ENCODE results near the gene CELSR1.

CELSR1 gene

DNA sequence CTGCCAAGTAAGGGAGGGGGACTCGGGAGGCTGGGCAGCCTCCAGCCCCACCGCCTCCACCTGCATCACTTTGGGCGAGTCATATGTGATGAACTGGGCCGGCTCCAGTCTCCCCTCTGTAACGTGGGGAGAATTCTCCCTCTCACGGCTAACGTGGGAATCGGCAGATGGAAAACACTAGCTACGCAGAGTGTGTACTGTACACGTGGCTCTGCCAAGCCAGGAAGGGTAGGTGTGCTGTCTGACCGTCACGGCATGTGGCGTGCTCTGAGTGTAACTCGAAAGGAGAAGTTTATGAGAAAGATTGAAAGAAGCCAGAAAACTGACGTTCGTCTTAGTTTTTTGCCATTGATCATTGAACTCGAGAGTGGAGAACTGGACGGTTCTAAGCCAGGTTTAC, 188.2 kb downstream of the CELSR1 start:
- DNase-seq (ENCODE audit: low read depth) = no peak

DNA sequence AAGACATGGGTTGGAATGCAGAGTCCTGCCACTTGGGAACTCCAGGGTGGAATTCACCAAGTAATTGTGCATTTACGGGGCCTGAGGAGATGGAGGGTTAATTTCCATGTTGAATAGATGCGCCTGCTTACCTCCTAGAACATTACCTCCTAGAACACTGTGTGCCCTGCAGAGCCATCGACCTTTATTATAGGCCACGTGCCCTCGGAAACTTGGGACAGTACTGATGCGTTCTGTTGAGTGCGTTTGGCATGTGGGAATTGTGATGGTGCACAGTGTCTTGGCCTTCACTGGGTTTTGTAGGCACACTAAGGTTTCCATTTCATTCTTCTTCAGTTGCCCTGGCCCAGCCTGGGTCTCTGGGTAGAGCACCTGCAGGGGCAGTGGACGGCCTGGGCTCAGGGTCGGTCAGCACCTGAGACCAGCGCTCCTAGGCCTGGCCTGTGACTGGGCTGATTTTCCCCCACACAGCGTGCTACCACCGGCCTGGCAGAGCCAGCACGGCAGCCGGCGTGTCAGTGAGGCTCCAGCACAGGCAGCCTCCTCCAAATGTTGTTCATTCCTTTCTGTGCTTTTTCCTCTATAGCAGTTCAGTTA, 189.2 kb downstream of the CELSR1 start:
- DNase-seq (ENCODE audit: low read depth) = no peak

DNA sequence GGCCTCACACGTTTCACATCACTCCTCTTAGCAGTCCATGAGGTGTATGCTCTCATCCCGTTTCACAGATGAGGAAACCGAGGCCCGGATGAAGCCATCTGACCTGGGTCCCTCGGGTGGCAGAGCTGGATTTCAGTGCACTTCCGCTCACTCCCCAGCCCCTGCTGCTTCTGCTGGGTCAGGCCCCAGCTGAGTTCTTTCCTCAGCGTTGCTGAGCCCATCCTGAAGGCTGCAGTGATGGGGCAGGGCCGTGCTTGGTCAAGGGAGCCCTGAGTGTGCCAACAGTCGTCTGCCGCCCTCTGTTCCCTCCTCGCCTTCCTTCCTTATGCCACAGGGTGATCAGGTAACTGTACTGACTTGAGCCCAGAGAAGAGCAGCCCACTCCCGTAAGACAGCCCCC, 189.8 kb downstream of the CELSR1 start:
- DNase-seq (ENCODE audit: low read depth) = no peak

DNA sequence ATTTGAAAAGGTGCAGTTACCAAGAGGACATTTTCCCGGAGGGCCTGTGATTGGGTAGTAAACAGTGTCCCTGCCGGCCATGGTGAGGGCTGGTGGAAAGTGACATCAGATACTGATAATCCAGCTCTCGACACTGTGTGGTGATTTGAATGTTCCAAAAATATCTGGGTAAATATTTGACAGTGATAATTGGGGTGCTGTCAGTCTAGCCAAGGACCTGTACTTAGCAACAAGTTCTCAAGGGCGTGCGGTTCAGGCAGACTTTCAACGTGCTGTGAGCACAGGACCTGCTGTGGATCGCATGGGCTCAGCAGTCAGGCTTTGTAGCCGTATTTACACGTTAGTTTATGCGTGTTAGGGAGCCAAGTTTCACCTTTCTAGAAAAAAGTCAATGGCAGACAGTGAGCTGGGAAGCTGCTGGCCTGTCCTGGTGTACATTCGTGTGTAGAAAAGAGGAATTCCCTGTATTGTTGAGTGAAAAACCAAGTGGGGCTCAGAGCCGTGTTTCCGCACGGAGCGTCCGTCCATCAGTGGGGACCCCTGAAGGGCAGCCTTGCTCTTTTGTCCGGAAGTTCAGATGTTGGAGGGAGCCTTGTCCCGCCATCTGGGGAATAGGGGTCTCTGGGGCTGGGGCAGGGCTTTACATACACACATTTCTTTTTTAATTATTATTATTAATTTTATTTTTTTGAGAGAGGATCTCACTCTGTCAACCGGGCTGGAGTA, 190.6 kb downstream of the CELSR1 start:
- DNase-seq (ENCODE audit: low read depth) = no peak

DNA sequence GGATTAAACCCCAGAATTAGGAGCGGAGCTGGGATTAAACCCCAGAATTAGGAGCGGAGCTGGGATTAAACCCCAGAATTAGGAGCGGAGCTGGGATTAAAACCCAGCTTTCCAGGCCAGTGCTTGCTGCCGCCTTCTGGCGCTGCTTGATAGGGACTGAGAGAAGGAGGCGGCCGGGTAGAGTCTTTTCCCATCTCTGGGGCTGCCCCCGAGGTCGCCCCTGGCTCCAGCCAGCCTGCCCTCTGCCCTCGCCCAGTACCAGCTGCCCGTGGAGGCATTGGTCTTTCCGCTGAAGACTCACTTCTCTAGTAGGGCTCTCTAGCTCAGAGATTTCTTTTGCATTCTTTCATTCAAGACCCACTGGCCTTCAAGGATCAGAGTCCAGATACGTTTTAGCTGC, 196.7 kb downstream of the CELSR1 start:
- DNase-seq (ENCODE audit: low read depth) = no peak

DNA sequence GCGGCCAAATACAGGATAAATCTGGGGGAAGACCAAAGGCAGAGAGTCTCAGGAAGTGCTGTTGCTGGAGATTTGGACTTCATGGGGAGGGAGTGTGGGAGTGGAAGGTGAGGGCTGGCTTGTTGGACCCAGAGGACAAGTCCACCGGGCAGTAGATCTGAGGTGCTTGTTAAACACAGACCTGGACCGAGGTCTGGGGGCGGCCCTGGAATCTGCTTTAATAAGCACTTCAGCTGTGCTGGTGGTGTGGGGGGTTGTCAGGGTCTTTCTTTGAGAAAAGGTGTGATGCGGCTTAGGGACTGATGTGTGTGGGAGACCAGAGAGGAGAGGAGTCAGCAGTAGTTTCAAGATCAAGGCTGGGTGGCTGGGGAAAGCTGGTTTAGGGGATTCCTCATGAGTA, 197.5 kb downstream of the CELSR1 start:
- no peak for DNase-seq (ENCODE audit: low read depth)

DNA sequence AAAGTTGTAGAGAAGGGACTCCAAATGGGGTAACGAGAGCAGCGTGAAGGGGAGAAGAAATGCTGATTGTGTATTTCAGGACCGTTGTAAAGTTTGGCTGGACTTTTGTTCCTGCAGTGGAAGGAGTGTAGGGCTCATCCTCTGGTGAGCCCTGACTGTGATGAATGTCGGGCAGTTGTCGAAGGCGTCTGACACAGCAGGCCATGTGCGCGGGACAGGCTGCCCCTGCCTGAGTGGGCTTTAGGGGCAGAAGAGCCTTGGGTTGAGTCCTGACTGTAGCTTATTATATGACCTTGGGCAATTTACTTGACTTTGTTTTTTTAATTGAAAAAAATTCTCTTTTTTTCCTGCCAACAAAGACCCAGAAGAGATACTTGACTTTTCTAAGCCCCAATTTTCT, 198.8 kb downstream of the CELSR1 start:
- DNase-seq (ENCODE audit: low read depth) = no peak

DNA sequence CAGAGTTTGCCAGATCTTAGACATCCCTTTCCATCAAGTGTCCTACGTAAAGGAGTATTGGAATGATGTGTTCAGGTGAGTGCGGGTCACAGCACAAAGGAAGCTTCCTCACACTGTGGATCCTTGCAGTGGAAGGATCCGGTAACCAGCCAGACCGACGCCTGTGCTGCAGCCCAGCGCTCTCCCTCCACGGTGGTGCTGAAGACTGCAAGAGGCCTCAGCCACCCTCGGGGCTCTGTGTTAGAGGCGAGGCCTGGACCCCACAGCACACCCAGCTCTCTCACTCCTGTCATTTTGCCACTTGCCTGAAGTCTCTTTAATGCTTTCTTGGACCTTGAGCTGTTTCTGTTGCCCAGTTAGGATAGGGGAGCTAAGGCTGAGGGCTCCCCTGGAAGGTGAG, 199.6 kb downstream of the CELSR1 start:
- no peak for DNase-seq (ENCODE audit: low read depth)

DNA sequence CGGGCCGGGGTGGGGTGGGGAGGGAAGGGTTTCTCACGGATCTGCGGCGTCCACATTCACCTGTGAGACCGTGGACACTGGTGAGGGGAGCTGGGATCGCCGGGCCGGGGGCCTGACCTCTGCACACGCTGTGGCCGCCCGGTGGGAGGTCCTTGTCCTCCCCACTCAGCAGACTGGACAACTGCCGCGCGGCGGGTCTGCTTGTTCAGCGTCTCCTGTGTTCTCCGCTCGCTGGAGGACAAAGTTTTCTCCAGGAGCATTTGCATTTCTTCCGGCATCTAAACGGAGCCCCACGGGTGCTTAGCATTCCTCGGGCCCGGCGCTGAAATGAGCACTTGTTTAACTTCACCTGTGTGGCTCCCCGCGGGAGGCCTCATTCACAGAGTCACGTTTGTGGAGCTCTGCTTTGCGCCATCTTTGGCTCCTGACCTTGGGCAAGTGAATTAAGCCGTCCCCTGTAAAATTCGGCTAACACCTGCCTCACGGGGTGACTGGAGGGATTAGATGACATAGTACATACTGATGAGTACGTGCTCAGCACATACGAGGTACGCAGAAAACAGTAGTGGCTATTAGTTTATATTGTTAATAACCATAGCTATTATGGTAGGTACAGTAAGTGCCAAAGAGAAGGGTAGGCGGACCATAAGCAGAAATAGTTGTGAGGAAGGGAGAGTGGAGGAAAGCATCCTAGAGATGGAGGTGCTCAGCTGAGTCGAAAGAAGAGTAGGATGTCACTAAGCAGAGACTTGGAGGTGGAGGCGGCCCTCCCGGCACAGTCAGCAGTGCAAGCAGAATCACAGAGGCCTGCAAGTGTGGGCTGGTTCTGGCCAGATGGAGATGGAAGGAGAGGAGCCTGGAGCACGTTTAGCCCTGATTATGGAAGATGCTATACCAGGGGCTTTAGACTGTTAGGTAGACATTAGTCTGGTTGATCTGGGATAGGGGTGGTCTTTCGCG, 201.0 kb downstream of the CELSR1 start:
- peak; percentile 44 for DNase-seq (ENCODE audit: low read depth)

DNA sequence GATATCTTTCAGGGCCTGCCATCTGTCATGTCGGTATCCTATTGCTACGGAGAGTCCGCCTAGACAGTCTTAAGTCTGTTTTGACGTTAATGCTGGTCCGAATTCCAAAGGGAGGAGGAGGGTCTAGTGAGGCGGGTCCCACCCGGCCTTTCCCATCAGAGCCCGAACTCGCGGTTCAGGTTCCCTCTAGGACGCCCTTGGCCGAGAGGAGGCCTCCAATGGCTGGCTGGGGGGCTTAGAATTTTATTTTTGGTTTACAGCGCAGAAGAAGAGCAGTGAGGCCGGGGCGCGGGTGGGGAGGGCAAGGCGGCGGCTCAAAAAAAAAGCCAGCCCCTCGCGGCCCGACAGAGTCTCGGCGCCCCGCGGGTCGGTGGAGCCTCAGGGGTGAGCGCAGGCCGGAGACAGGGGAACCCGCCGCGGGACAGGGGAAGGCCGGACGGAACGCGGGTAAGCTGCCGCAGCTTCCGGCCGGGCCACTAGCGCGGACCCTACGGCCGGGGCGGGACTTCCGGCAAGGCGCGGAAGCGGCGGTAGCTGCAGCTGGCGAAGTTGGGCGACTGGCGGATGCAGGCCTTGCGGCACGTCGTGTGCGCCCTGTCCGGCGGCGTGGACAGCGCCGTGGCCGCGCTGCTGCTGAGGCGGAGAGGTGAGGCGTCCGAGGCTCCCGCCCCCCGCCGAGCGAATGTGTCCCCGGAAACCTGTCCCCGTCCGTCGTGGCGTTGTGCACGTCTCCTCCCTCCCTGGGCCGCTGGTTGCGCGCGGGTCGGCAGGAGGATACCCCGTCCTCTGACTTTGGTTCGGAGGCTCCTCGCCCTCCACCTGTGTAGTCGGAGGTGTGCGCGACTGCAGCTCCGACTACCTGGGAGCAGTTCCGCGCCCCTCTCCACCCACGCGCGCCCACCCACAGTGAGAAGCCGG, 202.0 kb downstream of the CELSR1 start, which contains the start of gene TRMU:
TSS of gene TRMU (plus strand) at position 514 of the 918 bp plus-strand sequence. CDS start at position 565, 51 bp downstream.
- peak; percentile 91 for DNase-seq (ENCODE audit: low read depth)

DNA sequence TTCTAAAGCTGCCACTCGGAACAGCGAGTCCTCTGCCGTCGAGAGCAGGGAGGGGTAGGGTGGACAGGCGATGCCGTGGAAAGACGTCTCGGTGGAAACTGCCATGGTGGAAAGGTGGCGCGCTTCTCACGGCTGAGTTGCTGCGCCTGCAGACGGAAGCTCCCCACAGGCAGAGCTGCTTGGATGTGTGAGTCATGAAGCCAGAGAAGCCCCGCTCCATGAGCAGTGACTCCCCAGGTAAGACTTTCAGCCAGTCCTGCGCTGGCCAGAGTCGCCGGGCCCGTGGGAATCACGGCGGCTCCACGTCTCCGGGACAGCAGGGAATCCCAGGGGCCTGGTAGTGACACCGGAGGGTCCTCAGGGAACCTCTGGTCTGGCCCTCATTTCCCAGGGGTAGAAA, 205.9 kb downstream of the CELSR1 start:
- DNase-seq (ENCODE audit: low read depth) = no peak

DNA sequence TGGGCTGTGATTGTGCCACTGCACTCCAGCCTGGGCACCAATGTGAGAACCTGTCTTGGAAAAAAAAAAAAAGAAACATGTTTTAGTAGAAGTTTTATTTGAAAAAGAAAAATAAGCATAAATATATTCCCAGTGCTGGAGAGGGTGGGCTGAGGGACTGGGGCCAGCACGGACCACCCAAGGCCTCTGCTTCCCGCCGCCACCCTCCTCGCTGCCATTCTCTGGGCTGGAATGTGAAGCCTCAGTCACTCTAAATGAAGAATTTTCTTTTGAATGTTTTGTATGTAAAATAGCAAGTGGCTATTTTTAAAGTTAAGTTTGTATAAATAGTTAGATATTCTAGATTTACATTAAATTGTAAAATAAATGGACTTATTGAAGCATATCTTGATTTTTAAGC, 207.0 kb downstream of the CELSR1 start:
- DNase-seq (ENCODE audit: low read depth) = no peak

DNA sequence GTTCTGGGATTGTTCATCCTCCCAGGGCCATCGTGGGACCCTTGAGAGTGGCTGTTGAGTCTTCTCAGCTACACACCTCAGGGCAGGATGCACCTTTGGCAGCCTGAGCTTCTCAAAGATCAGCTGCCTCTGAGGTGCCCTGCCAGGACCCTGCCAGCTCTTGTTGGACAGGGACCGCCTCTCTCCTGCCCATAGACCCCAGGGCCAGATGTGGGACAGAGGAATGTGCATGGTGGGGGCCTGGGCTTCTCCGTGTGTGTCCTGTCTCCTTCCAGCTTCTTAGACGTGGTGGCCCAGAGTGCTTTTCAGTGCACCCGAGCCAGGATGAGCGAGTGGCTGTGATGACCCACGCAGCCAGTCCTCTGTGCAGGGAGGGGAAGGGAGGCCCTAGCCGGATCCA, 207.8 kb downstream of the CELSR1 start:
- DNase-seq (ENCODE audit: low read depth) = no peak

DNA sequence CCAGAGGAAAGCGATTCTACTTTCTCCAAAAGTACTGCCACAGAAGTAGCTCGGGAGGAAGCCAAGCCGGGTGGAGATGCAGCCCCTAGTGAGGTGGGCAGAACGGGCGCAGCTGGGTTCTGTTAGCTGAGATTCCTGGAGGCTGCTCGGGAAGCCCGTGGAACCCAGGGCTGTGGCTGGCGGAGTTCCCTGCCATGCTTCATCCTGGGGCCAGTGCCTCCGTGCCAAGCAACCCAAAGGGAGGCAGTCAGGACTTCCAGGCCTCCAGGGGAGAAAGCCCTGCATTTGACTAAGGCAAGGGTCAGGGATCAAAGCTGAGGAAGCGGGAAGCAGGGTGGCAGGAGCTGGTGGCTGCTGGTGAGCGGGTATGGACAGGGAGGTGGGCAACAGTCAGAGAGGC, 208.6 kb downstream of the CELSR1 start:
- DNase-seq (ENCODE audit: low read depth) = no peak

DNA sequence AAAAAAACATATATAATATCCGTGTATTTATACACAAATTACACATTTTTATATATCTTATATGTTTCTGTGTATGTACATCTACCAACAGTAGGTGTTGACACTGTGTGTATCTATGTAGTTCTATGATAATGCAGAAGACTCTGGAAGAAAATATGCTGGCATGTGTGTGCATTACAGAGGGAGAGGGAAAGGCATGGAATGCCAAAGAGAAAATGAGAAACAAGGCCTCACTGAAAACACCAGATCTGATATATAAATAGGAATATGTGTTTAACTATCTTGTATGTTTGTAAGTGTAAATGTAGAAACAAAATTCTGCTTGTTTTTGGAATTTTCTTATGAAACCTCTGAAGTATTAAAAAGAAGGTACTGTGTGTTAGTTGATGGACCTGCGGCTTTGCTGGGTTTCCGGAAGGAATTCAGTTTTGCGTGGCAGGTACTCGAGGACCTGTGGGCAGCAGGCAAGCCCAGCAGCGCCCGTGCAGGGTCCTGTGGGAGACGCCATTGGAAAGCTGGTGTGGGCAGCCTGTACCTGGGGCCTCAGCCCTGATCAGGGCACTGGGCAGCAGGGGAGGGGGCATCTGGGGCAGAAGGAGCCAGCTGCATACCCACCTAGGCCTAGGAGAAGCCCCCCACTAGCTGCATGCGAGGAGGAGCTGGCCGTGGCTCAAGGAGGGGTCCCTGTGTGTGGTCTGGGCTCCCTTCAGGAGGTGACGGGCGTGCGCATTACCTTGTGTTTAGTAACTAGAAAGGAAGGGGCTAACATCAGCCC, 209.5 kb downstream of the CELSR1 start:
- DNase-seq (ENCODE audit: low read depth) = no peak

DNA sequence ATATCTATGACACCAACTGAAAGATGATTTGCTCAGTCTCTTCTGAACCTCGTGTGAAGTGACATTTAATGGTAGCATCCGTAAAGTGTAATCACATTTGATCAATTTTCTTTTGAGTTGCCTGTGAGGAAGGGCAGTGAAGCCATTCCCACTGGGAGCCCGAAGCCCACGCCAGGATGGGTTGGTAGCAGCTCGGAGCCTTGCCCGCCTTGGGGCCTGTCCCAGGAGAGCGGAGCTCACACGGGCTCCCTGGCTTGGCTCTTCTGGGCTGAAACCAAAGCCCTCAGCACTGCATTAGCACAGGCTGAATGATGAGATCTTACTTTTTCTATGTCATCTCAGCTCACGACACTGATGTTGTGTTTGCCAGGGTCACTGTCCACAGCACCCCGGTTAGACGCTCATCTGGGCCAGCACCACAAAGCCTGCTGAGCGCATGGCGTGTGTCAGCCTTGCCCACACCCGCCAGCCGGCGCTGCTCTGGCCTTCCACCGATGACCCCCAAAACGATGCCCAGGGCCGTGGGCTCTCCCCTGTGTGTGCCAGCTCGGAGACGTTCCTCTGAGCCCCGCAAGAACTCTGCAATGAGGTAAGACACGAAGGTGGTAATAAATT, 211.2 kb downstream of the CELSR1 start:
- no peak for DNase-seq (ENCODE audit: low read depth)

DNA sequence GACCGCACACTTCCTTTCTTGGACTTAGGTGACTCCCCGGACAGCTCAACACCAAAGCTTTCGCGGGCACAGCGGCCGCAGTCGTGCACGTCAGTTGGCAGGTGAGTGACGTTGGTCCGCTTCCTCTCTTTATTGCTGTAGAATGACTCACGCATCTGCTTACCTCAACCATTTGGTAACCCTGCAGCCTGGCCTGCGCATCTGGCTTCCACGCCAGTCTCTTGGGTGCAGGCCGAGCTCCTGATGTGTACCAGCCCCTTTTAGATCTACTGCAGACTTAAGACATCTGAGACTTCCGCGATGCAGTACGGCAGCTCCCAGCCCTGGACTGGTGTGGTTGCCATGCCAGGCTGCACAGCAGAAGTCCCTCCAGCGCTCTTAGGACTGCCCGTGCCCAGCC, 214.3 kb downstream of the CELSR1 start:
- no peak for DNase-seq (ENCODE audit: low read depth)

DNA sequence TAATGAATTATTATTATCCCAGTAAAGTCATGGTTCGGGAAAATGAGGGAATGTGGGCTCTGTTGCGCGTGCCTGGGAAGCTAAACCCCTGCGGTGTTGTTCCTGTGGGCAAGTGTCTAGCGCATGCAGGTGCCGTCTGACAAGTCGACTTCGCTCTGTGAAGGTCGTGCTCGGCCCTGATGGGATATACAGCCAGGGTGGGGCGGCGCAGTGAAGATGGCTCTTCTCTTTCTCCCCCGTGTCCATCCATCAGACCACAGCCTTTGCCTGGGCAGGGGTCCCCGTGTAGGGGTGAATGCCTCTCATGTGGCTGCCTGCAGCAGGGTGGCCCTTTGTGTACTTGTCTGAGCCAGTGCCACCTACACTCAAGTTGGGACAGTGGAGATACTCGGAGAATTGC, 214.7 kb downstream of the CELSR1 start:
- DNase-seq (ENCODE audit: low read depth) = no peak

DNA sequence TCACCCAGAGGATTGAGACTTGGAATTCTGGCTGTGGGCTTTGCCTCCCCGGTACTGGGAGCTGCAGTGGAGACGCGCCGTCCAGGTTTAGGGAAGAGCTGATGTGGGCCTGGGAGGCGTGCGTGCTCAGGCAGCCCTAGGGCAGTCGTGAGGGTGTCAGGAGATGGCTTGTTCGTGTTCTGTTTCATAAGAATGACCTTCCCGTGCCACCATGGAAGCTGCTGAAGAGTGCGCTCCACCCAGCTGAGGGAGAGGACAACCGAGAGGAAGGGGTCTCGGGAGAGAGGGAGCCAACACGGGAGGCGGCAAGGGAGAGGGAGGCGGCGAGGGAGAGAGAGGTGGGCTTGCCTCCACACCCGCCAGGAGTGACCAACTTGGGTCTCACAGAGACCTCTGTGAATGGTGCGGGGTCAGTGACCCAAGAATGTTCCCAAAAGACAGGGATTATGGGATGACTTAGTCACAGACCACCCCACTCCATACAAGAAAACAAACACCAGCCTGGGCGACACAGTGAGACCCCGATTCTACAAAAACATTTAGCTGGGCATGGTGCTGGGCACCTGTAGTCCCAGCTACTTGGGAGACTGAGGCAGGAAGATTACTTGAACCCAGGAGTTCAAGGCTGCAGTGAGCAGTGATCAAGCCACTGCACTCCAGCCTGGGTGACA, 216.6 kb downstream of the CELSR1 start:
- DNase-seq (ENCODE audit: low read depth) = no peak

DNA sequence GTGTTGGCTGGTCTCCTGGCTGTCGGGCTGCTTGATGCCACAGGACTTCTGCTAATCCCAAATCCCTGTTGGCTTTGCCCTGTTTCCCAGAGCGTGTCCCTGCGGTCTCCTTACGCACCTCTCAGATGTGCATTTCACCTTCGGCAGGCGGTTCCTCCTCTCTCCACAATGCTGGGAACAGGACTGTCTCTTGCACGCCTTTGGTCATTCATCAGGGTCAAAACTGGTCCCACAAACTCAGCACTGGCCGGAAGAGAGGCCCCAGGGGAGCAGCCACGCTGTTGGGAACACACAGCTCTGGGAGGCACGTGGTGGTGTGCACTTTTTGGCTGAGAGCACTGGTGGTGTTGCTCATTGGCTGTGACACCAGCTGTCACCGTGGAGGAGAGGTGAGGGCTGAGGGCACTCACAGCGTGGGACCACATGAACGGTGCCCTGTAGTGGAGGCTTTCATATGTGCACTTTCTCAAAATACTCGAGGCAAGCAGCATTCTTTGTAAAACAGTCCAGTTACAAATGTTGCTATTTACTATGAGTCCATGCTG, 217.2 kb downstream of the CELSR1 start:
- no peak for DNase-seq (ENCODE audit: low read depth)
